A549 (cell line): ENCODE data around the gene GLP2R. TPM values are rescaled to one million over a fixed set of nuclear protein-coding genes. Genes with fewer than 3 reads are reported as not detected.

Source experiments
- ATAC-seq, 2 experiments: fragments of 200-7000 bp in 1 of 2; fragments of >200 bp in 1 of 2; cut with Nextera tagmentation in 1 of 2; cut with Tn5 transposase in 1 of 2; 3 replicates each; pipeline versions ENCODE4 v1.8.0 to v1.9.1; 2018 to 2020; ENCODE audit warnings: mild to moderate bottlenecking in 1 of 2, moderate library complexity in 1 of 2
- CTCF ChIA-PET: fragments of 300-600 bp; sonication (Branson Sonifier 250); formaldehyde crosslinking; extraction: SDS; loops from one replicate; lab custom pipeline; 2021; ENCODE audit warnings: antibody characterized with exemption, inconsistent platforms; lab: Yijun Ruan, JAX
- POLR2A ChIA-PET: fragments of 350-600 bp; formaldehyde crosslinking; extraction: SDS; loops from one replicate; lab custom pipeline; 2021; ENCODE audit warnings: antibody characterized with exemption, inconsistent platforms; lab: Yijun Ruan, JAX
- DNase-seq, 2 experiments: peaks; one replicate each; pipeline versions ENCODE4 v3.0.0 to v3.0.0-alpha.2; 2011 to 2016; ENCODE audit warnings: low read depth in 1 of 2, low spot score in 1 of 2
- FAIRE-seq: peaks from 2 replicates; lab custom pipeline; 2011; peaks lifted over from hg19 to GRCh38; lab: Jason Lieb, UNC
- H3K27ac ChIP-seq, 2 experiments: fragments of >200 bp; sonication (Bioruptor Twin); formaldehyde crosslinking; 3 replicates each; pipeline ENCODE4 v1.5.1; 2016 to 2017
- H3K4me1 ChIP-seq: fragments of >200 bp; sonication (Bioruptor Twin); formaldehyde crosslinking; 3 replicates; pipeline ENCODE4 v1.6.1; 2016
- H3K4me2 ChIP-seq: fragments of >200 bp; sonication (Bioruptor Twin); formaldehyde crosslinking; 3 replicates; pipeline ENCODE4 v1.6.1; 2016
- H3K4me3 ChIP-seq: fragments of >200 bp; sonication (Bioruptor Twin); formaldehyde crosslinking; 3 replicates; pipeline ENCODE4 v1.5.1; 2016
- H3K9me3 ChIP-seq: fragments of >200 bp; sonication (Bioruptor Twin); formaldehyde crosslinking; 3 replicates; pipeline ENCODE4 v1.6.1; 2016
- CBX8 ChIP-seq: fragments of 200-600 bp; sonication (generic); IDR thresholded peaks from 2 replicates; pipeline ENCODE4 v1.6.1; 2016
- CEBPB ChIP-seq, 2 experiments: fragments of >200 bp in 1 of 2; sonication (Bioruptor Twin) in 1 of 2; formaldehyde crosslinking in 1 of 2; IDR thresholded peaks; 2 replicates each; pipeline ENCODE4 v1.6.1; 2012 to 2016
- CHD2 ChIP-seq: fragments of 150-350 bp; IDR thresholded peaks from 2 replicates; pipeline ENCODE4 v1.6.1; 2014; ENCODE audit warnings: low read length; ENCODE audit not compliant: partially characterized antibody
- EHMT2 ChIP-seq: fragments of 200-600 bp; sonication (generic); IDR thresholded peaks from 2 replicates; pipeline ENCODE4 v1.6.1; 2016; ENCODE audit warnings: antibody characterized with exemption, low read depth, mild to moderate bottlenecking, moderate library complexity
- EP300 ChIP-seq, 2 experiments: fragments of >200 bp; sonication (Bioruptor Twin); formaldehyde crosslinking; IDR thresholded peaks; 2 replicates in 1 of 2; 3 replicates in 1 of 2; pipeline ENCODE4 v1.6.1; 2016 to 2017
- ESRRA ChIP-seq: fragments of 150-350 bp; IDR thresholded peaks from 2 replicates; pipeline ENCODE4 v1.6.1; 2014; ENCODE audit warnings: mild to moderate bottlenecking, low read length, borderline replicate concordance
- FOXS1 ChIP-seq: fragments of 250-450 bp; sonication (Bioruptor Pico); IDR thresholded peaks from 2 replicates; pipeline ENCODE4 v1.5.0; 2020; ENCODE audit warnings: mild to moderate bottlenecking, moderate library complexity
- GATA3 ChIP-seq: IDR thresholded peaks from 2 replicates; pipeline ENCODE4 v1.6.1; 2012; ENCODE audit warnings: borderline replicate concordance
- HOXA7 ChIP-seq: fragments of 250-450 bp; sonication (Bioruptor Pico); IDR thresholded peaks from 2 replicates; pipeline ENCODE4 v1.5.0; 2020; ENCODE audit warnings: mild to moderate bottlenecking, moderate library complexity
- HOXB13 ChIP-seq: fragments of 250-450 bp; sonication (Bioruptor Pico); IDR thresholded peaks from 2 replicates; pipeline ENCODE4 v1.5.0; 2020; ENCODE audit warnings: low read depth, mild to moderate bottlenecking, moderate library complexity
- HOXB5 ChIP-seq: fragments of 250-450 bp; sonication (Bioruptor Pico); IDR thresholded peaks from 2 replicates; pipeline ENCODE4 v1.5.0; 2020; ENCODE audit warnings: mild to moderate bottlenecking, moderate library complexity
- JUN ChIP-seq, 2 experiments: fragments of >200 bp; sonication (Bioruptor Twin); formaldehyde crosslinking; IDR thresholded peaks; 2 replicates in 1 of 2; 3 replicates in 1 of 2; pipeline ENCODE4 v1.6.1; 2016 to 2017
- KDM1A ChIP-seq: fragments of 200-600 bp; sonication (generic); IDR thresholded peaks from 2 replicates; pipeline ENCODE4 v1.6.1; 2016; ENCODE audit warnings: low read depth, mild to moderate bottlenecking
- MYC ChIP-seq: IDR thresholded peaks from 2 replicates; pipeline ENCODE4 v1.6.1; 2012; ENCODE audit warnings: mild to moderate bottlenecking, inconsistent platforms, low read length, improper control_type of control experiment, borderline replicate concordance
- NFE2L2 ChIP-seq: fragments of 150-350 bp; conservative IDR thresholded peaks from 2 replicates; pipeline ENCODE4 v1.6.1; 2014; ENCODE audit warnings: low read length
- NPAS2 ChIP-seq: fragments of 250-450 bp; sonication (Bioruptor Pico); IDR thresholded peaks from 2 replicates; pipeline ENCODE4 v1.8.0; 2022; ENCODE audit warnings: mild to moderate bottlenecking, moderate library complexity, borderline replicate concordance
- POLR2A ChIP-seq: IDR thresholded peaks from 2 replicates; pipeline ENCODE4 v1.6.1; 2012; ENCODE audit warnings: mild to moderate bottlenecking, low read length
- RFX5 ChIP-seq: fragments of 450-650 bp; IDR thresholded peaks from 2 replicates; pipeline ENCODE4 v1.7.1; 2014; ENCODE audit warnings: antibody characterized with exemption, mild to moderate bottlenecking, moderate library complexity
- TFCP2L1 ChIP-seq: fragments of 250-450 bp; sonication (Bioruptor Pico); IDR thresholded peaks from 2 replicates; pipeline ENCODE4 v1.5.0; 2021; ENCODE audit warnings: mild to moderate bottlenecking
- TP53 ChIP-seq: fragments of 250-450 bp; sonication (Bioruptor Pico); IDR thresholded peaks from 2 replicates; pipeline ENCODE4 v1.5.0; 2021; ENCODE audit warnings: mild to moderate bottlenecking, moderate library complexity
- ZC3H11A ChIP-seq: fragments of 450-650 bp; IDR thresholded peaks from 2 replicates; pipeline ENCODE4 v1.6.1; 2014; ENCODE audit warnings: antibody characterized with exemption, mild to moderate bottlenecking
- ZNF302 ChIP-seq: fragments of 250-450 bp; sonication (Bioruptor Pico); IDR thresholded peaks from 2 replicates; pipeline ENCODE4 v1.9.0; 2021; ENCODE audit warnings: inconsistent platforms, mild to moderate bottlenecking, moderate library complexity
- WGBS: methylation state at CpG from one replicate; pipeline ENCODE4 v1.1.6; 2017; ENCODE audit errors: missing lambda C conversion rate; 5-methylcytosine and 5-hydroxymethylcytosine counted together
- polyA plus RNA-seq, 4 experiments: library from polyadenylated mRNA; depleted of rRNA in 3 of 4; stranded (reverse); fragments of >200 nt; fragmentation: RNase III in 1 of 4; extraction: RNeasy Plus Mini Kit Qiagen cat#74134 plus additional on column Dnase treatment in 1 of 4; gene quantifications; 2 replicates in 3 of 4; 3 replicates in 1 of 4; pipeline ENCODE4 v1.2.3, GENCODE V29; 2011 to 2017
- TF ChIP-seq, protein P1 (sequence below): fragments of >200 bp; sonication (Bioruptor Twin); formaldehyde crosslinking; IDR thresholded peaks from 3 replicates; pipeline ENCODE4 v1.6.1; 2016
- TF ChIP-seq, protein P2 (sequence below): fragments of 250-450 bp; sonication (Bioruptor Pico); IDR thresholded peaks from 2 replicates; pipeline ENCODE4 v1.5.0; 2020; ENCODE audit warnings: low read depth, mild to moderate bottlenecking, moderate library complexity
- TF ChIP-seq, protein P3 (sequence below): fragments of 450-650 bp; IDR thresholded peaks from 2 replicates; pipeline ENCODE4 v1.6.1; 2014; ENCODE audit warnings: antibody characterized with exemption

The GLP2R gene
- polyA plus RNA-seq, 2 of the 4 experiments (the other 2 are of a cell fraction): 27.9 to 48.7 TPM

DNA sequence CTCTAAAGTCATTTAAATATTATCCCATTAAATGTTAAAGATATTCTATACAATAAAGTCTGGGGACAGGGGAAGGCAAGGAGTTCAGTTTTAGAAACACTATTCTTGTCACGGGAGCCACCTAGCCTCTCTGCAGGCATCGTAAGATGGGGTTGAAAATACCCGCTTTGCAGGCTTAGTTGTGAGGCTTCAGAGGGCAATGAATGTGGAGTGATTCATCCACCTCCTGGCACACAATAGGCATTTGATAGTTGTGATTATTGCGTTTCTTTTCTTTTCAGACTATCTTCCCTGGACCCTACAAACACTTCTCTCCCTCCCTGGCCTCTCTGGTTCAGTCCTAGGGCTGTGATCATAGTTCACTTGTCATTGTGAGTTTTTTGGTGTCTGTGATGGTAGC, 19.6 kb downstream of the GLP2R start:
- POLR2A ChIA-PET: no interaction called here
- 75% methylated on average over 4 of the region's 4 CpGs for WGBS
- H3K4me1 ChIP-seq: peaks cover 49% of the 10 kb centered on the region
- no peak overlapping the region for H3K4me3 ChIP-seq
- FAIRE-seq (no peak), ATAC-seq (no peak), DNase-seq (no peak)
- peak overlapping the region; percentile 45 to 77; a peak in 5 of 6 replicates for H3K27ac ChIP-seq
- CTCF ChIA-PET: interaction anchor here (1.0 to 2.9 kb wide), 7 partner anchors 10 to 117 kb away, joined by 3 to 9 read pairs (median 4); no protein-coding TSS in a partner anchor
- H3K4me2 ChIP-seq: peak overlapping the region; percentile 11; the same call in 2 of the 3 replicates
- H3K9me3 ChIP-seq: no peaks in the 10 kb centered on the region
- no peak for TF ChIP-seq POLR2A
- TF ChIP-seq NPAS2 (CRISPR knock-in tag): no peak
- TF ChIP-seq KDM1A: no peak
- no peak for TF ChIP-seq ZC3H11A
- no peak for TF ChIP-seq FOXS1 (CRISPR knock-in tag)
- TF ChIP-seq EP300 (IDR thresholded peaks at IDR 0.05): no peak
- no peak for TF ChIP-seq RFX5
- TF ChIP-seq, protein P1, sequence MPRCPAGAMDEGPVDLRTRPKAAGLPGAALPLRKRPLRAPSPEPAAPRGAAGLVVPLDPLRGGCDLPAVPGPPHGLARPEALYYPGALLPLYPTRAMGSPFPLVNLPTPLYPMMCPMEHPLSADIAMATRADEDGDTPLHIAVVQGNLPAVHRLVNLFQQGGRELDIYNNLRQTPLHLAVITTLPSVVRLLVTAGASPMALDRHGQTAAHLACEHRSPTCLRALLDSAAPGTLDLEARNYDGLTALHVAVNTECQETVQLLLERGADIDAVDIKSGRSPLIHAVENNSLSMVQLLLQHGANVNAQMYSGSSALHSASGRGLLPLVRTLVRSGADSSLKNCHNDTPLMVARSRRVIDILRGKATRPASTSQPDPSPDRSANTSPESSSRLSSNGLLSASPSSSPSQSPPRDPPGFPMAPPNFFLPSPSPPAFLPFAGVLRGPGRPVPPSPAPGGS: no peak

DNA sequence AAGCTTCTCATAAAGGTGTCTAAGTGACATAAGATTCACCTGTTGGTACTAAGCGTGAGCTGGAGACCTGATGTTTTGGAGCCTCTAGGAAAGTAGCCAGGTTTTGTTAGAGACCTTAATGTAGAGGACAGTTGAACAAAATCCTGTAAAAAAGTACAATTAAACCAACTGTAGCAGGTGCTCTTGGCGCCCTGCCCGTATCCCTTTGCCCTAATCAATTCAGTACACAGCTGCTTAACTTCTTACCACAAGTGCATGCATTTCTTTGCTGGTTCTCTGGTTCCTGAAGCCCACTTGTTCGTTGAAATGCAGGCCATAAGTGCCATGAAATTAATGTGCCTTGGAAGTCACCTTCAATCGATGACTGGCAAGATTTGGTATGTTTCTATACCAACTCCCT, 24.4 kb downstream of the GLP2R start:
- no peak for FAIRE-seq
- Histone ChIP-seq H3K9me3 (no peaks in the 10 kb centered on the region), H3K4me2 (no peak overlapping the region), H3K4me3 (no peak overlapping the region), H3K4me1 (peaks cover 6% of the 10 kb centered on the region; the same call in 1 of the 3 replicates), H3K27ac (peak overlapping the region in 1 of 2 experiments; percentile 48; a peak in 2 of 6 replicates)
- POLR2A ChIA-PET: no interaction called here
- WGBS: 81% methylated on average over 5 of the region's 5 CpGs
- no peak for TF ChIP-seq CHD2
- TF ChIP-seq HOXB13 (CRISPR knock-in tag): no peak
- 0 out of 2 replicates have a peak, but pooled peaks have one; percentile 9 for TF ChIP-seq NFE2L2
- TF ChIP-seq CEBPB (IDR thresholded peaks at IDR 0.05): no peak
- TF ChIP-seq TP53 (CRISPR knock-in tag): no peak
- no peak for TF ChIP-seq MYC
- CTCF ChIA-PET: interaction anchor here (0.7 to 2.0 kb wide), 7 partner anchors 10 to 106 kb away, joined by 3 to 10 read pairs (median 3); no protein-coding TSS in a partner anchor
- no peak for ATAC-seq
- DNase-seq: no peak

DNA sequence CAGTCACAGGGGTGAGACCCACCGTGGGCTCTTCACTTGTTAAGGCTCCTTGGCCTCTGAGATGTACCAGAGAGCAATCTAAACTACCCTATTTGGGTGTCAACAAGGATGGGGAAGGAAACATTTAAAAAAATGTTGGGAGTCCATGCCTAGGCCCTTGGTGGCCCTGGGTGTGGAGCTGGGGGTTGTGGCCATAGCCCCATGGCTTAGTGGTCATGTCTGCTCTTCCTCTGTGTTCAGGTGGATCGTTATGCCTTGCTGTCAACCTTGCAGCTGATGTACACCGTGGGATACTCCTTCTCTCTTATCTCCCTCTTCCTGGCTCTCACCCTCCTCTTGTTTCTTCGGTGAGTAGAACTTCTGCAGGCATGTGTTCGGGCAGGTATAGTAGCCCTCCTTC, 28.5 kb downstream of the GLP2R start:
- Histone ChIP-seq H3K4me3 (no peak overlapping the region), H3K27ac (peak overlapping the region in 1 of 2 experiments; percentile 1; a peak in 1 of 6 replicates), H3K9me3 (peaks cover 15% of the 10 kb centered on the region), H3K4me1 (no peaks in the 10 kb centered on the region), H3K4me2 (no peak overlapping the region)
- WGBS: 66% methylated on average over 5 of the region's 5 CpGs
- FAIRE-seq (no peak), ATAC-seq (no peak; a peak in 2 of 6 replicates), DNase-seq (no peak)
- ChIA-PET CTCF (interaction anchor here (1.0 to 4.4 kb wide), 4 partner anchors 8 to 70 kb away, joined by 3 to 15 read pairs (median 8); no protein-coding TSS in a partner anchor), POLR2A (no interaction called here)
- no peak for TF ChIP-seq HOXB5 (CRISPR knock-in tag)
- TF ChIP-seq CBX8: no peak
- TF ChIP-seq MYC: no peak
- TF ChIP-seq ESRRA: no peak
- no peak for TF ChIP-seq JUN (IDR thresholded peaks at IDR 0.05)
- no peak for TF ChIP-seq ZC3H11A
- TF ChIP-seq HOXB13 (CRISPR knock-in tag): no peak
- no peak for TF ChIP-seq HOXA7
- TF ChIP-seq FOXS1 (CRISPR knock-in tag): no peak
- TF ChIP-seq, protein P2, sequence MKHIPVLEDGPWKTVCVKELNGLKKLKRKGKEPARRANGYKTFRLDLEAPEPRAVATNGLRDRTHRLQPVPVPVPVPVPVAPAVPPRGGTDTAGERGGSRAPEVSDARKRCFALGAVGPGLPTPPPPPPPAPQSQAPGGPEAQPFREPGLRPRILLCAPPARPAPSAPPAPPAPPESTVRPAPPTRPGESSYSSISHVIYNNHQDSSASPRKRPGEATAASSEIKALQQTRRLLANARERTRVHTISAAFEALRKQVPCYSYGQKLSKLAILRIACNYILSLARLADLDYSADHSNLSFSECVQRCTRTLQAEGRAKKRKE: no peak
- no peak for TF ChIP-seq CEBPB (IDR thresholded peaks at IDR 0.05)
- no peak for TF ChIP-seq ZNF302 (CRISPR knock-in tag)
- no peak for TF ChIP-seq NFE2L2
- TF ChIP-seq, protein P3, sequence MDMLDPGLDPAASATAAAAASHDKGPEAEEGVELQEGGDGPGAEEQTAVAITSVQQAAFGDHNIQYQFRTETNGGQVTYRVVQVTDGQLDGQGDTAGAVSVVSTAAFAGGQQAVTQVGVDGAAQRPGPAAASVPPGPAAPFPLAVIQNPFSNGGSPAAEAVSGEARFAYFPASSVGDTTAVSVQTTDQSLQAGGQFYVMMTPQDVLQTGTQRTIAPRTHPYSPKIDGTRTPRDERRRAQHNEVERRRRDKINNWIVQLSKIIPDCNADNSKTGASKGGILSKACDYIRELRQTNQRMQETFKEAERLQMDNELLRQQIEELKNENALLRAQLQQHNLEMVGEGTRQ: no peak
- TF ChIP-seq TFCP2L1 (CRISPR knock-in tag): no peak
- no peak for TF ChIP-seq GATA3
- TF ChIP-seq EHMT2: no peak
